NK-92 (cell line): ENCODE measurements around the gene CPXM2.

Source experiments
- DNase-seq: peaks from one replicate; lab custom pipeline; 2025; ENCODE audit not compliant: unreplicated experiment; lab: John Stamatoyannopoulos, UW

Gene CPXM2

DNA sequence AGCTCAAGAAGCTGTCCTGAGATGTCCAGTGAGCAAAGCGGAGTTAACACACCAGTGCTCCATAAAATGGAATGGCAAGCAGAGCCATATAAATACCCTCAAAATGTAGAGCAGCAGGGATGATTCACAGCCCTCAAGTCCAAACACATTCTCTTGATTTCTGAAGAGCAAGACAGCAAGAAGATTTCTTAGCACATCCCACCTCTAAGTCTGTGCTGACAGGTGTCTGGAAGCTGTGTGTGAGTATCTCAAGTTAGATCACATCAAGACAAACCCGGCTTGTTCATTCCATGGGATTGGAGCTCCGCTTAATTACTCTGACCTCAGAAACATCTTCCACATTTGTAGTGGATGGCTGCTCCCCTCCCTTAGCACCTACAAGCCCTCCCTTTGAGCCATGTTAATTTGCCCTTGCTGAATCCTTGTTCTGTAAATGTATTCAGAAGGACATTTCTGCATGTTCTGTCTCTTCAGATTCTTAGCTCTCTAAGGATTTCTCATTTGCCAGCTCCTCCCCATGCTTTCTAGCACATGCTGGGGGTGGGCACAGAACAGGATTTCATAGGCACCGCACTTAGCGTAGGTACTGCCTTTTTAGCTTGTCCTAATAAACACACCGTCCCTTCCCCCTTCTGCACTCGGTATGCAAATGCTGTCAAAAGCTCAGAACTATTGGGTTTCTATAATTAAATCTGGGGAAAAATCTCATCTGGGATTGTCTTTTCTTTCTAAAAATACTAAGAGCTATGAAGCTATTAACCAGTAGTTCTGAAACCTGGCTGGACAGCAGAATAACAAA, 112.7 kb downstream of the CPXM2 start:
- no peak for DNase-seq

DNA sequence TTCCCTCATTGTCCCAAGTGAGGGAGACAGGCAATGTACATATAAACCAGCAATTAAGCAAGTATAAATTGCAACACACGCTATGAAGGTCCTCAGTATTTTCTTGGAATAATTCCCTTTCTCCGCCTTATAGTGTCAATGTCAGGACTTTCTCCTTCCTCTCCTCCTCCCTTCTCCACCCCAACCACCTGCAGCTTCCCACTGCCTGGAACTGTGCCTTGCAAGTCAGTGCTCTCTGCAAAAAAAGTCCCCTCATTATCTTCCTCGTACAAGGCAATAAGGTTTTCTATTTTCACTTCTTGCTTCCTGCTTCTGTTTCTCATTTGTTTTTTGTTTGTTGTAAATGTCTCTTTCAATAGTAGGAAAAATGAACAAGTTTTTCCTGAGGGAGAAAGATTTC, 113.7 kb downstream of the CPXM2 start:
- DNase-seq: no peak

DNA sequence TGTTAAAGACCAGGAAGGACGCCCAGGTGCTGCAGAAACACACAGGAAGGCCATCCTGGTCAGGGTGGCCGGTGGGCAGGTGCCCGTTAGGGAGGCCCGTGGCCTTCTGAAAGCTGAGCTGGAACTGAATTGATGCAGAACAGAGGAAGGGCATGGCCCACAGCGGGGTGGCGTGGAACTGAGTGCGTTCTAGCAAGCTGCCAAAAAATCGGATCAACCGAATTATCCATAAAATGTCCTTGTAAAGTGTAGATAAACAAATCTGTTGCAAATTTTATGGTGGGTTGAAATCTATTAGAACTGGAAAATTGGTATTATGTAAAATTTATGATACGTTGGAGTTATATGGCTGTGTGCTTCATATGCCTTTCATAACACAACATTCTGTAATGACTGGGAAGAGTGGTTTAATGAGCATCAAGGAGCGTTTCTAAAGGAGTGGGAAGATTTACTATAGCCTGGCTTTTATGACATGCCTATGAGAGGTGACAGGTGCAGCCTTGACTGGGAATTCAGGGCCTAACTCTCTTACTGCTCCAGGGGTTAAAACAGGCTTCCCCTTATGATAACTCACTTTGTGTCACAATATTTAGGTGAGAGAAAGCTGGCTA, 117.4 kb downstream of the CPXM2 start:
- DNase-seq: no peak

DNA sequence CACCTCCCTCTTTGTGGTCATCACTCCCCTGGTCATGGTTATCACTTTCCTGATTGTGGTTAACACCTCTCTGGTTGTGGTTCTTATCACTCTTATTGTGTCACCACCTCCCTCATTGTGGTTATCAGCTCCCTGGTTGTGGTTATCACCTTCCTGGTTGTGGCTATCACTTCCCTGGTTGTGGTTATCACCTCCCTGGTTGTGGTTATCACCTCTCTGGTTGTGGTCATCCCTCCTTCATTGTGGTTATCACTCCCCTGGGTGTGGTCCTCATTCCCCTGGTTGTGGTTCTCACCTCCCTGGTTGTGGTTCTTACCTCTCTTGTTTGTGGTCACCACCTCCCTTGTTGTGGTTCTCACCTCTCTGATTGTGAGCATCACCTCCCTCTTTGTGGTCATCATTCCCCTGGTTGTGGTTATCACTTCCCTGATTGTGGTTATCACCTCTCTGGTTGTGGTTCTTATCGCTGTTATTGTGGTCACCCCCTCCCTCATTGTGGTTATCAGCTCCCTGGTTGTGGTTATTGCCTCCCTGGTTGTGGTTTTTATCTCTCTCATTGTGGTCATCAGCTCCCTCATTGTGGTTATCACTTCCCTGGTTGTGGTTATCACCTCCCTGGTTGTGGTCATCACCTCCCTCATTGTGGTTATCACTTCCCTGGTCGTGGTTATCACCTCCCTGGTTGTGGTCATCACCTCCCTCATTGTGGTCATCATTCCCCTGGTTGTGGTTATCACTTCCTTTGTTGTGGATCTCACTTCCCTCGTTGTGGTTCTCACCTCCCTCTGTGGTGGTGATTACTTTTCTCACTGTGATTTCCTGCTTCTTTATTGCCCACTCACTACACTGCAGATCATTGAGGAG, 118.7 kb downstream of the CPXM2 start:
- DNase-seq: no peak

DNA sequence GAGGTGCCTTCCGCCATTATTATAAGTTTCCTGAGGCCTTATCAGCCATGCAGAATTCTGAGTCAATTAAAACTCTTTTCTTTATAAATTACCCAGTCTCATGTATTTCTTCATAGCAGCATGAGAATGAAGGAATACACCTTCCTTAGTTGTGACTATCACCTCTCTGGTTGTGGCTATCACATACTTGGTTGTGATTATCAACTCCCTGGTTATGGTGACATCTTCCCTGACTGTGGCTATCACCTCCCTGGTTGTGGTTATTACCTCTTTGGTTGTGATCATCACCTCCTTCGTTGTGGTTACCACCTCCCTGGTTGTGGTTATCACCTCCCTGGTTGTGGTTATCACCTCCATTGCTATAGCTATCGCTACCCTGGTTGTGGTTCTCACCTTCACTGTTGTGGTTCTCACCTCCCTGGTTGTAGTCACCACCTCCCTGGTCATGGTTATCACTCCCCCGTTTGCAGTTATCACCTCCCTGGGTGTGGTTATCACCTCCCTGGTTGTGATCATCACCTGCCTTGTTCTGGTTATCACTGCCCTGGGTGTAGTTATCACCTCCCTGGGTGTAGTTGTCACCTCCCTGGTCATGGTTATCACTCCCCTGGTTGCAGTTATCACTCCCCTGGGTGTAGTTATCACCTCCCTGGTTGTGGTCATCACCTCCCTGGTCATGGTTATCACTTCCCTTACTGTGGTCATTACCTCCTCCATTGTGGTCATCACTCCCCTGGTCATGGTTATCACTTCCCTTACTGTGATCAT, 119.5 kb downstream of the CPXM2 start:
- no peak for DNase-seq

DNA sequence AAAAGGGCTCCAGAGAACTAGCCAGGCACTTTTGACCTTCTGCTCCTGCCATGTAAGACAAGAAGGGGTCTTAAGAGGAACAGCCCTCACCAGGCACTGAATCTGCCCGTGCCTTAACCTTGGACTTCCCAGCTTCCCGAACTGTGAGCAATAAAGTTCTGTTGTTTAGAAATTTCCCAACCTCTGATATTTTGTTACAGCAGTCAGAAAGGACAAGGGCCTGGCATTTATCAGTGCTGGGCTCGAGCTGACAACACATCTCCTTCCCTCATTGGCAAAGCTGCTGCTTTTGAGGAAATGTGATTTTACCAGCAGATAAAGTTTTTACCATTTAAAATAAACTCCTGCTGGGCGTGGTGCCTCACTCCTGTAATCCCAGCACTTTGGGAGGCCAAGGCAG, 122.0 kb downstream of the CPXM2 start:
- no peak for DNase-seq

- DNase-seq: no peak
Observed at GRCh38 chr10:123766761-123767160, 124.8 kb downstream of the CPXM2 start.

- no peak for DNase-seq
Observed at GRCh38 chr10:123766012-123766411, 125.6 kb downstream of the CPXM2 start.

GRCh38 chr10:123761666-123762230, 129.9 kb downstream of the CPXM2 start:
- no peak for DNase-seq

- no peak for DNase-seq
Observed at GRCh38 chr10:123761038-123761428, 130.6 kb downstream of the CPXM2 start.

- DNase-seq: no peak
Observed at GRCh38 chr10:123760356-123761037, 131.1 kb downstream of the CPXM2 start.

DNA sequence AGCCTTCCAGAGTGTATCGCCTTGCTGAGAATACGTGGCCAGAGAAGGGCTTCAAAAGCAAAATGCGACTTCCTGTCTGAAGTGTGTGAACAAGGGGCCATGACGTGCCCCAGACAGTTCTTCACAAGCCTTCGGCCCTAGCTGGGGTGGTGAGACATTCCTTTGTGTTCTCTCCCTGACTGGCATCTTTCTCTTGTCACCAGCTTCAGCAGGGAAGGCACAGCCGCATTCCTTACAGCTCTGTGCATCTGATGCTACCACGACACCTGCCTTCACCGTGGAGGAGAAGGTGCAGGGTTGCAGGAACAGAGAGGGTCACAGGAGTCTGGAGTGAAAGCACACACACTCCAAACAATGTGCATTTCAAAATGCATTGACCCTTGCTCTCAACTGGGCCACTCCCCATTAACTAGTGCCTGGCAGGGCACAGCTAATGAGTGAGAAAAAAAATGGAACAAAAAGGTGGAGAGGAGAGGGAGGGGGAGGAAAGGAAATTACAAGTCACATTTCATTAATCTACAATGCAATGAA, 132.0 kb downstream of the CPXM2 start:
- DNase-seq: no peak

DNA sequence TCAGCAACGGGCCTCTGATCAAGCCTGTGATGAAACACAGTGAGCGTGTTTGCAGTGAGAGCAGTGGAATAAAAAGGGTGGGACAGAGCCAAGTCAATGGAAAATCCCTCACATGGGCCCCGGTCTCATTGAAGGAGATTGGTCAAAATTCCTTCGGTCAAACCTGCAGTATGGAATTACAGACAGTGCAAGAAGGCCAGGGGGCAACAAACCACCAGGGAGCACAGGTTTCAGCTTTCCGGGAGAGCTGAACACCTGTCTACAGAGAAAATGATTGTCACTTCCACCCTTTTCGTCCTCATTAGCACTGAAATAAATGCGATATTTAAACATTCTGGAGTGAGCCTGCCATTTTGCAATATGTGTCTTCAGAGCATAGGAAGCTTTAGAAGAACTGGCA, 132.6 kb downstream of the CPXM2 start:
- no peak for DNase-seq

GRCh38 chr10:123757853-123758252, 133.8 kb downstream of the CPXM2 start:
- DNase-seq: no peak

DNA sequence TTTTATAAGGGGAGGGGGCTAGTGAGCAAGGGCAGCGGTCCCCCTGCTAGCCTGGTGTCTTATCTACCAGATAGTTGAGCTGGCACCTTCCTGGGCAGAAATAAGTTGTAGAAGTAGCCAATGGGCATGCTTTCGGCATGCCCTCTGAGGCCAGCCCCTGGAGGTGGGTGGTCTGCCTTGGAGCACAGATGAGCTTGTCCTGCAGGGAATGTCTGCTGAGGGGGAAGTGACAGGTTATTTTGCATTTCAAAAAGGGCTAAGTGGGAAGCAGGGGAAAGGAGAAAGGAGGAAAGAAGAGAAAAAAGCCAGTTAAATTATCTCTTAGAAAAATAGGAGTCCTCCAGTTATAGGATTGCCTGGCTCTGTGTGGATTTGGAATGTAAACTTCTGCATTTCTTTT, 136.5 kb downstream of the CPXM2 start:
- DNase-seq: no peak

DNA sequence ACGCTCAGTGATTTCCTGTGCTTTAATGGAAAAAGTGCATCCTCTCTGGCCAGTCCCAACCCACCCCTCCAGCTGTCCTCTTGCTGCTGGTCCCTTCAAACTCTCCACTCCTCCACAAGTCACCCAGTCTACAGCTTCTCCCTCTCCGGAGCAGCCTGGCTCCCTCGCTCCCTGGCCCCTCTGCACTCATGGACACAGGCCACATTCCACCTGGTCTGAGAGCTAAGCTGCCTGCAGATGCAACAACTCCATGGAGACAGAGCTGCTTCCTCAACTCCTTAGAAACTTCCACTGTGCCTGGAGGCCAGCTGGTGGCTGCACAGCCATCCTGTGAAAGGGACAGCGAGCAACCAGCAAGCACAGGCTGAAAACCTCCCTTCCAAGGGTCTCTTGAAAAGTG, 137.5 kb downstream of the CPXM2 start:
- no peak for DNase-seq

DNA sequence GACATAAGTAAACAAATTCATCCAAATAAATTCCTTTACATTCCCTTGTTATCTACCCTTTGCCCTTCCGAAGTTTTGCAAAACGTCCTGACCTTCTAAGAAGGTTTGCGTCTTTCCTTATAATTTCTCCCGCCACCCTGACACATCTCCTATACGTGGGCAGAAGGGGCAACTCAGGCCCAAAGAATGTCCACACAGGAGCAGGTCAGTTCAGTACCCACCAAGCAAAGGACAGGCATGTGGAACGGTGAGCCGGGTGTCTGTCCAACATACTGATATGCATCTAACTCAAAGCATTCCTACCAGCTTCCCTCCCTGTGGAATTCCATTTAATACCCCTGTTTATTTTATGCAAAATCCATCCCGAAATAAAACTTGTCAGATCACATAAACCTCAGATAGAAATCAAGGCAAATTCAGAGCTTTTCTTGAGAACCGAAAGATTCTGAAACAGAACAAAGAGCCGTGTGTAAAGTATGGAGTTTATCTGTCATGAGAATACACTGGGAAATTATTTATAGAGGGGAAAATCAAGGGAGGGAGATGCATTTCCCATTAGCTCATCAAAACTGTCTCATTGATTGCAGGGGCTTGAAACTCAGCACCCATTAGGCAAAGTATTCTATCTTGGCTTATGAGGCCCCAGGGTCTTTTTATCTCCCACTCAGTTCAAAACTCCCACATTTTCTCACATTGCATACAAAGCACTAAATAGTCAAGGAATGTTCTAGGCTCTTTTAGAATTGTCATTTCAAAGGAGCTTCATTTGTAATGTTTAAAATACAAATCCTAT, 140.1 kb downstream of the CPXM2 start:
- DNase-seq: no peak

GRCh38 chr10:123750901-123751300, 140.7 kb downstream of the CPXM2 start:
- no peak for DNase-seq

DNA sequence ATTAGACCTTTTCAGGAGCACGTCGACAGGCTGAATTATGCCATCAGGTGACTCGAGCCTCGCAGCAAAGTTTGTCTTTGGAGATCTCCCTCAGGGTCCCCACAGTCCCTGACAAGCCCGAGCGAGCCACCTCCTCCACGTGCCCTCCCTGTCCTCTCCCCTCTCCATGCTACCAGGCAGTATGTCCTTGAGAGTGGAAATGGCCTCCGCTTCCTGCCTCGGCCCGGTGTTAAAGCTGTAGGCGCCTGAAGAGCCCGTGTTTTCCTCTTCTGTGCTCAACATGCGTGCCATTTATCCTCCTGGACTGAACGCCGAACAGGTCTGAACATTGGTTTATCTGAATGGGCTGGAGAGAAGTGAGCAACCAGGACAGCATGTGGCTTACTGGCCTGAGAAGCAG, 142.9 kb downstream of the CPXM2 start:
- no peak for DNase-seq
